GM19351 (cell line): ENCODE data around the gene TSPEAR.
"Not testable (repeated sequence)": the region's sequence is repeated elsewhere in the genome, so short reads cannot be mapped to it uniquely, and the experiment has no call there.

Experiments
- ATAC-seq: cut with Tn5 transposase; IDR thresholded peaks from one replicate; pipeline ENCODE4 v1.9.1; 2021; ENCODE audit warnings: mild to moderate bottlenecking, moderate library complexity; ENCODE audit not compliant: unreplicated experiment

TSPEAR gene

DNA sequence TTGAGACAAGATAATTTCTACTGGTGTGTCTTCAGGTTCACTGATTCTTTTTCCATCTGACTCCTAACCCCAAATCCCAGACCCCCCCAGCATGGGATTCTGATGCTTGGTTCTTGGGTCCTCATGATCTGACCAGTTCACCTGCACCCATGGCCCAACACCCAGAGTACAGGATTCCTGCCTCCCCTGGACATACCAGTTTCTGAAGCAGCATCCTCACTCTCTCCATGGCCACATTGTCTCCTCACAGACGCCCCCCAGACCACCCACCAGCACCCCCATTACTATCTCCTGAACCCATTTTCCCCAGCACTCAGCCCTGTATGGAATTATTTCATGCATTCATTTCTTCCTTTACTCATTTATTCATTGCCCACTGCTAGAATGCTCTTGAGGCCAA, 54.5 kb downstream of the TSPEAR start:
- no peak for ATAC-seq

DNA sequence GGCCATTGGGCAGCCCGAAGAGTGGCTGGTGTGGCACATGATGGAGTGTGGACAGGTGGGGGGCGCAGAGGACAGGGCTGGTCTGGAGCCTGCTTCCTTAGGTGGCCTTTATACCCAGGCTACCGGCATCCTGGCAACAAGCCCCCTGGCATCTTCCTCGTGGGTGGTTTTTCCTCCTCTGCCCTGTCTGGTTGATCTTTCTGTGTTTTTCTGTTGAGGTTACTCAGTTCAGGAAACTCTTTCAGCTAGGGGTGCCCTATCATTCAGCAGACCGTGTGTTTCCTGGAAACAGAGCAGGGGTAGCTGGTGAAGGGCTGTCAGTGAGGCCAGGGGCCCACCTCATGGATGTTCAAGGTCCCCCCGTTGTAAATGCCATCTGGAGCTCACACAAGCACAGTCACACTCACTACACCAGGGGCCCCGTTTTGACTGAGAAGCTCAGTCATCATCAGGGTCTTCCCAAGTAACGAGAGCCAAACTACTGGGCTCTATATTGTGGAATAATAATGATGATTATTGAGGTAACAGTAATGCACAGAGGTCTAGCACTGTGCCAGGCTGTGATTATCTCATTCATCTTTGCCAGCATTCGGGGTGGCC, 56.7 kb downstream of the TSPEAR start, which contains the start of gene KRTAP12-4:
TSS of gene KRTAP12-4 (minus strand) at position 84 of the 600 bp plus-strand sequence. CDS start at position 39, 45 bp downstream.
- ATAC-seq = no peak

DNA sequence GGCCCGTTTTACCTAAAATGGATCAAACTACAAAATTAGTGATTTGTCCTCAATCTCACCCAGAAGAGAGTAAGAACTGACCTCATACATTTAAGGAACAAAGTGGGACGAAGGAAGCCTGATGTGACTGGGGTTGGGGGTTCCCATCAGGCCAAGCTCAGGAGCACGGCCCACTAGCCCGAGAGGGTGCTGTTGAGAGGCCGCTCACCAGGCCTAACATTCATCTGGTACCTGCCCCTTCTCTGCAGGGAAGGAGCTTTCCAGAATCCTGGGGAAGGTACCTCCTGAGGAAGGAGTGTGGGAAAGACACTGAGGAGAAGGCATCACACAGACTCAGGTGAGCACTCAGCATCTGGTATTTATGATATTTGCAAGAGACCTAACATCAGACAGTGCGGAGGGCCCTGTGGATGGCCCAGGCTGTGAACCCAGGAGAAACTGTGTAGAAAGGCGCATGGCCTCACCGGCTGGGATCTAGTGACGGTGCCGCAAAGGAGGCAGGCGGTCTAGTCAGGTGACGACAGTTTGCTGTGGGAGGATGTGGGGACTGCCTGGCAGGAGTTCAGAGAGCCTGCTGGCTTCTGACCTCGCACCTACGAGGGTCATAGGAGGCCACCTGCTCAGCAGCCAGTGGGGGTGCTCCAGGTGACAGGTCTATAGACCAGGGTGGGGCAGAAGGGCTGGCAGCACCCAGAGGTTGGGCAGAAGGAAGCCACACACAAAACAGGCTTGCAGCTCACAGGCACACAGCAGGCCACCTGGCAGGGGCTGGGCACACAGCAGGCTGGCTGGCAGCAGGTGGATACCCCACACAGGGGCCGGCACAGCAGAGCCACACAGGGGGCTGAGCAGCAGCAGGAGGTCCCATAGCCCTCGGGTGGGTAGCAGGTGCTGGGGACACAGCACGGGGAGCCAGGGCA, 57.5 kb downstream of the TSPEAR start:
- ATAC-seq = no peak

DNA sequence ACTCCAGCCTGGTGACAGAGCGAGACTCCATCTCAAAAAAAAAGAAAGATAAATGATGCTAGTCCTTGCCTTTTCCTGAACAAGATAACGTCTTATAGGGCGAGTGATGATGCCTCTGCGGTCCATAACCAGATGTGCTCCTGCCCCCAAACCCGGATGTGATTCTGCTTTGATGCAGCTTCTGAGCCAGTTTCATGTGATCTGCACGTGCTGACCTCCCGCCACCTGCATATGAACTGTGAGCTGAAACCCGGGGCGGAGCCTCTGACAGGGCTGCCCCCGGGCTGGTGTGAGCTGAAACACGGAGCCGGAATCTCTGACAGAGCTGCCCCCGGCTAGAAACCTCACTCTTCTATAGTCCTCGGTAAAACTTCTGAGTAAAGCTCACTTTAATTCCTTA, 58.2 kb downstream of the TSPEAR start:
- ATAC-seq = no peak

DNA sequence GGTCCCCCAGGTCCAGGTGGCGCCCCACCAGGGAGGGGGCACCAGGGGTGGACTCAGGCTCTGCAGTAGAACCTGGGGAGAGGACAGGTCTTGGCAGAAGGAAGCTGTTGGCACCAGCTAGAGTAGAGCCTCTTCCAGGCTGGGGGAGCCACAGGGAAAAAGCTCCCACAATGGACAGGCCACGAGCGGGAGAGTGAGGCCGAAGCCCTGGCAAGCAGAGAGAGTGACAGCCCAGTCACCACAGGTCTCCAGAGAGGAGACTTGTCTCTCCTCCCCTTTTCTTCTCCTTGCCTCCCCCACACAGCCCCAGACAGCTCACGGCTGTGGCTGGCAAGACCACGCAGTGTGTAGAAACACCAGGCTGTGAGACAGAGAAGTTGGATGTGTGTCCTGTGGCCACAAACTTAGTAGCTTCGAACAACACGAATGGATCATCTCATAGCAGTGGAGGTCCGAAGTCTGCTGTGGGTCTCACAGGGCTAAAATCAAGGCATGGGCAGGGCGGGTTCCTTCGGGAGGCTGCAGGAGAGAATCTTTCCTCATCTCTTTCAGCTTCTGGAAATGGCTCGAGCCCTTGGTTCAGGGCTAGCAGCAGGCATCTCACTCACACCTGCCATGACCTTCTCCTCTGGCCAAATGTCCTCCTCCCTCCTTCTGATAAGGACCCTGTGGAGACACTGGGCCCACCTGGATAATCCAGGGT, 60.2 kb downstream of the TSPEAR start:
- no peak for ATAC-seq

DNA sequence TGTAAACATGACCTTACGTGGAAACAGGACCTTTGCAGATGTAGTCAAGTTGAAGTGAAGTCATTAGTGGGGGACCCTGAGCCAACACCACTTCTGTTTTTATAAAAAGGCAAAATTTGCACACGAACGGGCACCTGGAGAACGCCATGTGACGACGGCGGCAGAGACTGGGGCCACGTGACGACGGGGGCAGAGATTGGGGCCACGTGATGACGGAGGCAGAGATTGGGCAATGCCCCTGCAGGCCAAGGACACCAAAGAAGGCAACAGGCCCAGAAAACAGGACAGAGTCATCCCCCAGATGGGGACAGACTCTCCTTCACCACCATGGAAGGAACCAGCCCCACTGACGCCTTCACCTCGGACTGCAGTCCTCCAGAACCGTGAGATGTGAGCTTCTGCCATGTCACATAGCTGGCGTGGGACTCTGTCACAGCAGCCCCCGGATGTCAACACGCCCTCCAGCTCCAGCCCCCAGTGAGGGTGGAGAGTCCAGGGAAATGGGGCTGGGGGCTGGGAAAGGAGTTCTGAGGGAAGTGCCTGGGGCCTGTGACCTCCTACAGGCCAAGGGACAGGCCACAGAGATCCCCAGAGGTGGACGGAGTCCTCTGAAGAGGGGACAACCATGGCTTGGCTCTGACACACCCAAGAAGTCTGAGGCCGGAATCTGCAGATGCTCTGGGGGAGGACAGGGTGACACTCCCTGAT, 61.0 kb downstream of the TSPEAR start:
- ATAC-seq = no peak

DNA sequence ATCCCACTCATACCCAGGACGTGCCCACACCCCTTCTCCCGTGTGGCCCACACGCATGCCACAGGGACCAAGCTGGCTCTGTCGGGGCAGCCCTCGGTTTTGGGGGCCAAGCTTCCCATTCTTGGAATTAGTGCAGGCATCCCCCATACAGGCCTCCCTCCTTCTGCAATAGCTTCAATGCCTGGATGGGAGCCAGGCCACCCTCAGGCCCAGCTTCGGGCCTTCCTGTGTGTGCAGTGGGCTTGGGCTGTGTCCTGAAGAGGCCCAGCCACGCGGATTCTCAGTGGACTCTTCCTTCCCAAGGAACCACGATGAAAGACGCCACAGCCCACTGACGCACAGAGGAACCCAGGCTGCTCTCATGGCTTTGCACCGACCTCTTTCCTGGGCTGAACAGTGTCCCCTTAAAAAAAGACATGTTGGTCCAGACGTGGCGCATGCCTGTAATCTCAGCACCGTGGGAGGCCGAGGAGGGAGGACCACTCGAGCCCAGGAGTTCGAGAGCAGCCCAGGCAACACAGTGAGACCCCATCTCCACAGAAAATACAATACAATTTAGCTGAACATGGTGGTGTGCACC, 61.8 kb downstream of the TSPEAR start:
- ATAC-seq = no peak

DNA sequence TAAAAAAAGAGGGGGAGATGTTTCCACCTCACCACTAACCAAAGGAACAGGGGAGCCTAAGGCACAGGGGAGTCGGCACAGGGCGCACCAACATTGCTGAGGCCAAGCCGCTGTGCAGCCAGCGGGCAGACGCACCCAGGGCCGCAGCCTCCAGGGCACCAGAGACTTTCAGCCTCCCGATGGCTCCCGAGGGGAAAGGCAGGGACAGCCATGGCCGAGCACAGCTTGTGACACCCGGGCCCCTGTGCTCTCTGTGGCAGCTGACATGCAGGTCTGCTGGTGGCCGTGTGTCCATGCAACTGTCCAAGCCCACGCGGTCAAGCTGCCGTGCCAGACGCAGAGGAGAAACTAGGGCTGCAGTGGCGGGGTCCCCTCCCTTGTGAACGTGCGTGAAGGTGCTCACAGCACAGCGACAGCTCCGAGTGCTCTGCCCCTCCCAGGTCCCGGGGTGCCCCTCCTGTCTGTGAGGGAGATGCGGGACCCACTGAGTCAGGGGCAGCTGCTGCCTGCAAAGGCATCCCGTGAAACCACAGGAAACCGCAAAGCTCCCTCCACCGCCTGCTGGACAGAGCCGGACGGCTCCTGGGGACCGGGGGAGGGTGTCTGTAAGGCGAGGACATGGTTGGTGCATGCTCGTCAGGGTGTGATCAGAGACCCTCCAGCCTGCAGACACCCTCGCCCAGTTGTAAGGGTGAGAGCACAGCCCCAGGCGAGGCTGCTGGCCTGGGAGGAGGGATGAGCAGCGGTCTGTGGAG, 62.6 kb downstream of the TSPEAR start:
- no peak for ATAC-seq

DNA sequence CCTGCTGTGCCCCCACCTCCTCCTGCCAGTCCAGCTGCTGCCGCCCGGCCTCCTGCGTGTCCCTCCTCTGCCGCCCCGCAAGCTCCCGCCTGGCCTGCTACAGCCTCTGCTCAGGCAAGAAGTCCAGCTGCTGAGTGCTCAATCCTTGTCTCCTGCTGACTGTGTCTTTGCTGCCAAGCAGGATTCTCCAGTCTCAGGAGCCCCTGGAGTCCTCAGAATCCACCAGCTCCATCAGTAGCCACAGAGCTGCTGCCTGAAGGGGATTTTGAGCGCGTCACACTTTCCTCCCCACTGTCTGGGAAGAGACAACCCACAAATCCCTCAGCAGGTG, 64.2 kb downstream of the TSPEAR start:
- no peak for ATAC-seq

DNA sequence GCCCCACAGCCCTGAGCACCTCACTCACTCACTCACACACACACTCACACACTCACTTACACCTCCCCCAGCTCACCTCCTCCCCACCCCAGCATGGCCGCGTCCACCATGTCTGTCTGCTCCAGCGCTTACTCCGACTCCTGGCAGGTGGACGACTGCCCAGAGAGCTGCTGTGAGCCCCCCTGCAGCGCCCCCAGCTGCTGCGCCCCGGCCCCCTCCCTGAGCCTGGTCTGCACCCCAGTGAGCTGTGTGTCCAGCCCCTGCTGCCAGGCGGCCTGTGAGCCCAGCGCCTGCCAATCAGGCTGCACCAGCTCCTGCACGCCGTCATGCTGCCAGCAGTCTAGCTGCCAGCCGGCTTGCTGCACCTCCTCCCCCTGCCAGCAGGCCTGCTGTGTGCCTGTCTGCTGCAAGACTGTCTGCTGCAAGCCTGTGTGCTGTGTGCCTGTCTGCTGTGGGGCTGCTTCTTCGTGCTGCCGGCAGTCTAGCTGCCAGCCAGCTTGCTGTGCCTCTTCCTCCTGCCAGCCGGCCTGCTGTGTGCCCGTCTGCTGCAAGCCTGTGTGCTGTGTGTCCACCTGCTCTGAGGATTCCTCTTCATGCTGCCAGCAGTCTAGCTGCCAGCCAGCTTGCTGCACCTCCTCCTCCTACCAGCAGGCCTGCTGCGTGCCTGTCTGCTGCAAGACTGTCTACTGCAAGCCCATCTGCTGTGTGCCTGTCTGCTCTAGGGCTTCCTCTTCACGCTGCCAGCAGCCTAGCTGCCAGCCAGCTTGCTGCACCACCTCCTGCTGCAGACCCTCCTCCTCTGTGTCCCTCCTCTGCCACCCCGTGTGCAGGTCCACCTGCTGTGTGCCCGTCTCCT, 64.8 kb downstream of the TSPEAR start, which contains the start of gene KRTAP10-11:
TSS of gene KRTAP10-11 (plus strand) at position 49 of the 856 bp plus-strand sequence. CDS start at position 94, 45 bp downstream.
- ATAC-seq = not testable (repeated sequence)

DNA sequence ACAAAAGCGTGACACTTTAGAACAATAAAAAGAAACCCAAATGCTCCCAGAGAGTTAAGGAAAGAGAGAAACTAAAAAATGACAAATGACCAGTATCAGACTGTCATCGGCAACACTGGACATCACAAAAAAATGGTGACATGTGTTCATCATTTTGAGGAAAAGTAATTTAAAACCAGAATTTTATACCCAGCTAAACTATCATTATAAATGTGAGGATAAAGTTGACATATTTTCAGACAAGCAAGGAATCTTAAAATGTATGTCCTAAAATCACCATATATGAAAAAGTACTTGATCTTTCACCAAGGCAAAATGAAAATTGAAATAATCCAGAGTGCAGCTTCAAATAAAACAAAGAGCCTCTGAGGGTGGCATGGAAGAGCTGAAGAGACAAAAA, 66.5 kb downstream of the TSPEAR start:
- ATAC-seq = no peak

DNA sequence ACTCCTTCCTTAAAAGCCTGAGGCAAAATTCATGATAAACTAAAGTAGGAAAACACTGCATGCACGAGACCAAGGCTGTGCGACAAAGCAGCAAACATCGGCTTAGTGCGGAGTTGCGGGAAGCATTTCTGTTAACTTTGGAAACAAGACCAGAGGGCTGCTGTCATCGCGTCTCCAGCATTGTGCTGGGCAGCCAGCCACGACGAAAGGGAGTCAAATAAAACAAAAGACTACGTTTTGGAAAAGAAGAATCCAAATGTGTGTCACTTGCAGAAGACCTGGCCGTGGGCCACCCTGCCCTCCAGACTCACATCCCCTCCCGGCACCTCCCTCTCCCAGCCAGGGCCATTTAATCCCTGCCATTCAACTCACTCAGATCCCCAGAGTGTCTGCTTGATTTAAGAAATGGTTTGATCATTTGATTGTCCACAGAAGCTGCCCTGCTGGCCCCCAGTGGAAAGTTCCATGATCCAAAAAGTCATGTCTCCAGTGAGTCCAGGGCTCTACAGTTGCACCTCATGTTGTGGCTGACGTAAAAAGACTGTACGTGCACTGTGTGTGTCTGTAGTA, 67.5 kb downstream of the TSPEAR start:
- ATAC-seq = no peak

DNA sequence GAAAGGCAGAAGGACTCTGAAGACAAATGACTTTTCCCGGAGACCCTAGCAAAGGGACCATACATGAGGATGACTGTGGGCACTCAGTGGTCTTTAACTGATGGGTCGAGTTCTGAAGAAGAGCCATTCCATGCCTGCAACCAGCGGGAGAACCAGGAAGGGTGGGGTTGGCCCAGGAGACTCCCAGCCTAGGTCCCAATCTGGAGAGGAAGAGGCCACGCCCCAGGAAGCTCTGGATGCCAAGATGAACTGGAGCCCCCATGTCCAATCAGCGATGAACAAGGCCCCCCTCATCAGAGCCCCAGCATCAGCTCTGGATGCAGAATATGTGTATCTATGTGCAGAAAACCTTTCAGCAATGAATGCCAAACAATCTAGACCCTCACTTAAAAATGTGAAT, 70.6 kb downstream of the TSPEAR start:
- no peak for ATAC-seq

DNA sequence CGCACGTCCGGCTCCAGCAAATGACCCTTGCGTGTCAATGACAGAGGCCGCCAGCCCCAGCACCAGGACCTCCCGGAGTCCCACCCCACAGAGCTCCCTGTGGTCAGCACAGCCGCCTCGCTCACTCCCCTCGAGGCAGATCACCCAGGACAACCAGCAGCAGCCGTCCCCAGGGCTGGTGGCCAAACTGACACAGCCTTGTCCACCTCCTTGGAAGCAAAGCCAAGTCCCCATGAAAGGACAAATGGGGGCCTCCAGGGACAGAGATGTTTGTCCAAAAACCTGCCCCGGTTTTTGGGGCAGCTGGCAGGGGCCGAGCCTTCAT, 72.1 kb downstream of the TSPEAR start:
- ATAC-seq = no peak

DNA sequence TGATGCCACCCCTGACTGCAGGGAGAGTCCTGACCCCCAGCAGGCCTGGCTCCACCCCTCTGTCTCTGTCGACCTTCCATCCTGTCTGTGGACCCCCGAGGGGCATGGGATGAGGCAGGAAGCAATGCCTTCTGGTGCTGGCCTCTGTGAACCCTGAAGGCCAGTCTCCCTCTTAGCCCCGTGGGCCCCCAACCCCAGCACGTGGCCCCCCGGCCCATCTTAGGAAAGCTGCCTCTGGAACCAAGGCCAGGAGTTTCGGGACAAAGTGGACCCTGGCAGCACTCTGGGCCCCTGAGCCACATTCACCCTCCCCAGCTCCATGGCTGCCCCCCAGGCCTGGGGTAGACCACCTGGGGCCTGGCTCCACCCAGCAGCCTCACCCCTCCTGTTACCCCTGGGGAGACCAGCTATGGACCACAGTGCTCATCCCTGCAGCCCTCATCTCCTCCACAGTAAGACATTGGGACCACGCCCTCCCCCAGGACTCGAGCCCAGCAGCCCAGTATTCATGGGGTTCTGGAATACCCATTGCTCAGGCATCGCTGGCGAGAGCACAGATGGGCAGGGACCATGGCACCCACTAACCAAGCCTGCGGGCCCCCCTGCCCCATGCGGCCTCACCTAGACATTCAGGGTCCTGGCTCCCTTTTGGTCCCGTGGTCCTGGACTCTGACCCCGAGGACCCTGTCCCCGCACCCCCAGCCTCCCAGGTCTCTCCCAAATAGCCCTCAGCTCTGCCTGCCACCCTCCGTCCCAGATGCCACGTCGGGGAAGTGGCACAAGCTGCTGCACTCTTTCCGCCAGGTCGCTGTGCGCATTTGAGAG, 72.7 kb downstream of the TSPEAR start:
- not testable (repeated sequence) for ATAC-seq

DNA sequence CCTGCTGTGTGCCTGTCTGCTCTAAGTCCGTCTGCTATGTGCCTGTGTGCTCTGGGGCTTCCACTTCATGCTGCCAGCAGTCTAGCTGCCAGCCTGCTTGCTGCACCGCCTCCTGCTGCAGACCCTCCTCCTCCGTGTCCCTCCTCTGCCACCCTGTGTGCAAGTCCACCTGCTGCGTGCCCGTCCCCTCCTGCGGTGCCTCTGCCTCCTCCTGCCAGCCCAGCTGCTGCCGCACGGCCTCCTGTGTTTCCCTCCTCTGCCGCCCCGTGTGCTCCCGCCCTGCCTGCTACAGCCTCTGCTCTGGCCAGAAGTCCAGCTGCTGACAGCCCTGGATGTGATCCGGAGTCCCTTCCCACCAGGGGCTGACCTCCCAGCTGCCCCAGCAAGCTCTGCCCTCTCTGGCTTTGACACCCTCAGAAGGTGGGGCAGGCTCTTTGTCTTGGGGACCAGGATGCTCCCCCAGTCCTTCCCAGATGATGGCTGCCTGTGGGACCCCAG, 73.5 kb downstream of the TSPEAR start:
- ATAC-seq = not testable (repeated sequence)

DNA sequence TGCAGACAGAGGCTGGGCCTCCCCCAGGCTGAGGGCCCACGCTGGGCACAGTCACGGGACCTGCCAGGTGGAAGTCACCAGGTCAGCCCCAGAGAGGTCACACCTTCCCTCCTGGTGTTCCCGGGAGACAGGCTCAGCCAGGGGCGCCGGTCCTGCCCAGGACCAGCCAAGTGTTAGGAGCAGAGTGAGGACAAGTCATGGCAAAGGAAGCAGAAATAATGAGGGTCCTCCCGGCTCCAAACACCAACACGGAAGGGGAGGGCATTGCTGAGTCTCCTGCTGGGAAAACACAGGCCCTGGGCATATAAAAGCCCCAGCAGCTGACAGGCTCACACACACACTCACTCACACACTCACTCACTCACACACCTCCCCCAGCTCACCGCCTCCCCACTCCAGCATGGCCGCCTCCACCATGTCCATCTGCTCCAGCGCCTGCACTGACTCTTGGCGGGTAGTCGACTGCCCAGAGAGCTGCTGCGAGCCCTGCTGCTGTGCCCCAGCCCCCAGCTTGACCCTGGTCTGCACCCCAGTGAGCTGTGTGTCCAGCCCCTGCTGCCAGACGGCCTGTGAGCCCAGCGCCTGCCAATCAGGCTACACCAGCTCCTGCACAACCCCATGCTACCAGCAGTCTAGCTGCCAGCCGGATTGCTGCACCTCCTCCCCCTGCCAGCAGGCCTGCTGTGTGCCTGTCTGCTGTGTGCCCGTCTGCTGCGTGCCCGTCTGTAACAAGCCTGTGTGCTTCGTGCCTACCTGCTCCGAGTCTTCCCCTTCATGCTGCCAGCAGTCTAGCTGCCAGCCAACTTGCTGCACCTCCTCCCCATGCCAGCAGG, 74.1 kb downstream of the TSPEAR start, which contains the start of gene KRTAP10-10:
TSS of gene KRTAP10-10 (plus strand) at position 339 of the 833 bp plus-strand sequence. CDS start at position 401, 62 bp downstream.
- no peak for ATAC-seq
